Activated naive CD8-positive, alpha-beta T cell treated with anti-CD3 and anti-CD28 coated beads for 36 hours (primary cell): Measurements from ENCODE around the gene EPN2. TPM values are rescaled to one million over a fixed set of nuclear protein-coding genes. Genes with fewer than 3 reads are reported as not detected.

Experiments
- DNase-seq: peaks from one replicate; pipeline ENCODE4 v3.0.0; 2021
- H3K27ac Mint-ChIP-seq: one replicate; pipeline ENCODE4 v1.8.0; 2022; ENCODE audit warnings: mild to moderate bottlenecking, moderate library complexity, mixed read lengths
- H3K27me3 Mint-ChIP-seq: one replicate; pipeline ENCODE4 v1.8.0; 2022; ENCODE audit warnings: mild to moderate bottlenecking, mixed read lengths
- H3K36me3 Mint-ChIP-seq: one replicate; pipeline ENCODE4 v1.8.0; 2021; ENCODE audit warnings: mild to moderate bottlenecking, mixed read lengths
- H3K4me1 Mint-ChIP-seq: one replicate; pipeline ENCODE4 v1.8.0; 2021; ENCODE audit warnings: mixed read lengths
- H3K4me3 Mint-ChIP-seq: one replicate; pipeline ENCODE4 v1.8.0; 2022; ENCODE audit warnings: mild to moderate bottlenecking, moderate library complexity, mixed read lengths
- H3K9me3 Mint-ChIP-seq: one replicate; pipeline ENCODE4 v1.8.0; 2022; ENCODE audit warnings: mixed read lengths
- total RNA-seq, 2 experiments: library from RNA; stranded (reverse); gene quantifications; one replicate each; pipeline ENCODE4 v1.2.3, GENCODE V29; 2021

The EPN2 gene
- total RNA-seq, 2 experiments from 2014 or later = 2.7 to 4.6 TPM

- H3K4me1 Mint-ChIP-seq = peaks cover 18% of the 10 kb centered on the region
- no peaks in the 10 kb centered on the region for H3K9me3 Mint-ChIP-seq
- DNase-seq = no peak
- H3K27ac Mint-ChIP-seq = no peak overlapping the region
- no peaks in the 10 kb centered on the region for H3K27me3 Mint-ChIP-seq
- no peak overlapping the region for H3K4me3 Mint-ChIP-seq
- no peaks in the 10 kb centered on the region for H3K36me3 Mint-ChIP-seq
Measured at GRCh38 chr17:19369846-19370492, 132.8 kb downstream of the EPN2 start.

- Mint-ChIP-seq H3K9me3 (no peaks in the 10 kb centered on the region), H3K27me3 (no peaks in the 10 kb centered on the region), H3K36me3 (no peaks in the 10 kb centered on the region), H3K27ac (no peak overlapping the region), H3K4me1 (peaks cover 18% of the 10 kb centered on the region), H3K4me3 (no peak overlapping the region)
- no peak for DNase-seq
Measured at GRCh38 chr17:19370493-19370960, 133.4 kb downstream of the EPN2 start.

- H3K9me3 Mint-ChIP-seq = no peaks in the 10 kb centered on the region
- no peak overlapping the region for H3K27ac Mint-ChIP-seq
- H3K4me1 Mint-ChIP-seq = peaks cover 23% of the 10 kb centered on the region
- no peaks in the 10 kb centered on the region for H3K36me3 Mint-ChIP-seq
- H3K27me3 Mint-ChIP-seq = no peaks in the 10 kb centered on the region
- peak overlapping the region; percentile 14 for H3K4me3 Mint-ChIP-seq
- DNase-seq = no peak
Measured at GRCh38 chr17:19371259-19372010, 134.3 kb downstream of the EPN2 start.

- H3K27ac Mint-ChIP-seq = no peak overlapping the region
- no peaks in the 10 kb centered on the region for H3K9me3 Mint-ChIP-seq
- no peaks in the 10 kb centered on the region for H3K27me3 Mint-ChIP-seq
- H3K36me3 Mint-ChIP-seq = no peaks in the 10 kb centered on the region
- no peak for DNase-seq
- no peak overlapping the region for H3K4me3 Mint-ChIP-seq
- peaks cover 27% of the 10 kb centered on the region for H3K4me1 Mint-ChIP-seq
Measured at GRCh38 chr17:19372011-19372370, 134.8 kb downstream of the EPN2 start.

GRCh38 chr17:19372439-19372838 is 135.3 kb downstream of the EPN2 start:
- no peak for DNase-seq
- Mint-ChIP-seq H3K27me3 (no peaks in the 10 kb centered on the region), H3K9me3 (no peaks in the 10 kb centered on the region), H3K4me1 (peaks cover 28% of the 10 kb centered on the region), H3K27ac (no peak overlapping the region), H3K36me3 (no peaks in the 10 kb centered on the region), H3K4me3 (no peak overlapping the region)

- Mint-ChIP-seq H3K9me3 (no peaks in the 10 kb centered on the region), H3K27me3 (no peaks in the 10 kb centered on the region), H3K27ac (no peak overlapping the region), H3K36me3 (no peaks in the 10 kb centered on the region), H3K4me3 (no peak overlapping the region), H3K4me1 (peaks cover 28% of the 10 kb centered on the region)
- DNase-seq = no peak
Measured at GRCh38 chr17:19372866-19373504, 135.8 kb downstream of the EPN2 start.

- H3K9me3 Mint-ChIP-seq = no peaks in the 10 kb centered on the region
- no peak overlapping the region for H3K27ac Mint-ChIP-seq
- no peak overlapping the region for H3K4me3 Mint-ChIP-seq
- H3K27me3 Mint-ChIP-seq = no peaks in the 10 kb centered on the region
- no peak for DNase-seq
- H3K36me3 Mint-ChIP-seq = no peaks in the 10 kb centered on the region
- H3K4me1 Mint-ChIP-seq = peaks cover 28% of the 10 kb centered on the region
Measured at GRCh38 chr17:19374136-19374535, 137.0 kb downstream of the EPN2 start.

- Mint-ChIP-seq H3K27ac (no peak overlapping the region), H3K27me3 (no peaks in the 10 kb centered on the region), H3K9me3 (no peaks in the 10 kb centered on the region), H3K36me3 (peaks cover 4% of the 10 kb centered on the region), H3K4me1 (peaks cover 19% of the 10 kb centered on the region), H3K4me3 (peak overlapping the region; percentile 7)
- DNase-seq = no peak
Measured at GRCh38 chr17:19375732-19376131, 138.6 kb downstream of the EPN2 start.

GRCh38 chr17:19376811-19377210 is 139.6 kb downstream of the EPN2 start:
- H3K27me3 Mint-ChIP-seq = no peaks in the 10 kb centered on the region
- H3K4me3 Mint-ChIP-seq = peak overlapping the region; percentile 99
- H3K27ac Mint-ChIP-seq = peak overlapping the region; percentile 99
- H3K36me3 Mint-ChIP-seq = peaks cover 8% of the 10 kb centered on the region
- H3K4me1 Mint-ChIP-seq = peaks cover 13% of the 10 kb centered on the region
- DNase-seq = no peak
- no peaks in the 10 kb centered on the region for H3K9me3 Mint-ChIP-seq

- peak; percentile 99 for DNase-seq
- H3K36me3 Mint-ChIP-seq = peaks cover 9% of the 10 kb centered on the region
- H3K9me3 Mint-ChIP-seq = no peaks in the 10 kb centered on the region
Measured at GRCh38 chr17:19377602-19378415, 140.6 kb downstream of the EPN2 start.

GRCh38 chr17:19378416-19379360 is 141.5 kb downstream of the EPN2 start, which contains the start of gene MAPK7:
MAPK7 (plus strand) TSS chr17:19378498; CDS start chr17:19378901, 403 bp downstream.
- H3K9me3 Mint-ChIP-seq = no peaks in the 10 kb centered on the region
- H3K36me3 Mint-ChIP-seq = peaks cover 9% of the 10 kb centered on the region
- H3K27me3 Mint-ChIP-seq = no peaks in the 10 kb centered on the region
- H3K4me1 Mint-ChIP-seq = peaks cover 13% of the 10 kb centered on the region
- H3K4me3 Mint-ChIP-seq = peak within 1 kb of the TSS; percentile 99
- H3K27ac Mint-ChIP-seq = peak within 1 kb of the TSS; percentile 99
- no peak for DNase-seq

More at GRCh38 chr17:19377602-19378415, 140.6 kb downstream of the EPN2 start:
- Mint-ChIP-seq H3K4me3 (peak overlapping the region; percentile 99), H3K4me1 (peaks cover 13% of the 10 kb centered on the region), H3K27me3 (no peaks in the 10 kb centered on the region), H3K27ac (peak overlapping the region; percentile 99)

- peaks cover 13% of the 10 kb centered on the region for H3K4me1 Mint-ChIP-seq
- H3K9me3 Mint-ChIP-seq = no peaks in the 10 kb centered on the region
- no peak for DNase-seq
- H3K27ac Mint-ChIP-seq = no peak overlapping the region
- peak overlapping the region; percentile 99 for H3K4me3 Mint-ChIP-seq
- H3K27me3 Mint-ChIP-seq = no peaks in the 10 kb centered on the region
- H3K36me3 Mint-ChIP-seq = peaks cover 12% of the 10 kb centered on the region
Measured at GRCh38 chr17:19379361-19380065, 142.3 kb downstream of the EPN2 start.

- H3K9me3 Mint-ChIP-seq = no peaks in the 10 kb centered on the region
- no peak for DNase-seq
- H3K27ac Mint-ChIP-seq = no peak overlapping the region
- peaks cover 14% of the 10 kb centered on the region for H3K36me3 Mint-ChIP-seq
- H3K4me1 Mint-ChIP-seq = peaks cover 13% of the 10 kb centered on the region
- no peaks in the 10 kb centered on the region for H3K27me3 Mint-ChIP-seq
- H3K4me3 Mint-ChIP-seq = no peak overlapping the region
Measured at GRCh38 chr17:19380481-19381301, 143.5 kb downstream of the EPN2 start.
